ENCODE results near the gene CYP46A1. TPM values are rescaled to one million over a fixed set of nuclear protein-coding genes. Genes with fewer than 3 reads are reported as not detected.

CYP46A1 gene
- total and polyA plus RNA-seq, 2 experiments from 2014 or later: 0.47 to 1.7 TPM

GRCh38 chr14:99654235-99654985 lies 29.7 kb upstream of the CYP46A1 start:
- Histone ChIP-seq H3K4me2 (no peak overlapping the region), H3K4me1 (ENCODE audit: insufficient read depth) (no peaks in the 10 kb centered on the region), H3K79me2 (no peaks in the 10 kb centered on the region), H4K20me1 (ENCODE audit: insufficient read depth, poor library complexity, severe bottlenecking) (no peaks in the 10 kb centered on the region), H2AFZ (no peak overlapping the region), H3K9me2 (replicated peaks; ENCODE audit: insufficient read depth) (no peaks in the 10 kb centered on the region), H3K36me3 (replicated peaks; ENCODE audit: insufficient read depth, low read depth) (no peaks in the 10 kb centered on the region), H3K9me3 (ENCODE audit: low read depth) (no peaks in the 10 kb centered on the region), H3K27ac (no peak overlapping the region), H3K27me3 (peaks cover 7% of the 10 kb centered on the region), H3K4me3 (no peak overlapping the region)
- peak; percentile 60 for DNase-seq (ENCODE audit: low spot score)
- WGBS (ENCODE audit: low lambda C conversion rate, missing lambda C conversion rate): 63% methylated on average over 7 of the region's 7 CpGs
- TF ChIP-seq EZH2 (IDR thresholded peaks at IDR 0.05; ENCODE audit: borderline replicate concordance) (no peak), CTCF (IDR thresholded peaks at IDR 0.05; ENCODE audit: poor library complexity) (no peak), EZH2phosphoT487 (IDR thresholded peaks at IDR 0.05; ENCODE audit: low read depth, severe bottlenecking, unreplicated experiment) (no peak)

GRCh38 chr14:99655521-99655920 lies 28.6 kb upstream of the CYP46A1 start:
- Histone ChIP-seq H3K4me1 (ENCODE audit: insufficient read depth) (peaks cover 4% of the 10 kb centered on the region), H3K36me3 (replicated peaks; ENCODE audit: insufficient read depth, low read depth) (no peaks in the 10 kb centered on the region), H3K27ac (no peak overlapping the region), H3K4me3 (no peak overlapping the region), H3K27me3 (peaks cover 11% of the 10 kb centered on the region), H3K79me2 (no peaks in the 10 kb centered on the region), H3K4me2 (no peak overlapping the region), H4K20me1 (ENCODE audit: insufficient read depth, poor library complexity, severe bottlenecking) (no peaks in the 10 kb centered on the region), H3K9me2 (replicated peaks; ENCODE audit: insufficient read depth) (no peaks in the 10 kb centered on the region), H2AFZ (no peak overlapping the region), H3K9me3 (ENCODE audit: low read depth) (no peaks in the 10 kb centered on the region)
- no peak for DNase-seq (ENCODE audit: low spot score)
- TF ChIP-seq EZH2phosphoT487 (IDR thresholded peaks at IDR 0.05; ENCODE audit: low read depth, severe bottlenecking, unreplicated experiment) (no peak), EZH2 (IDR thresholded peaks at IDR 0.05; ENCODE audit: borderline replicate concordance) (no peak), CTCF (IDR thresholded peaks at IDR 0.05; ENCODE audit: poor library complexity) (no peak)
- 93% methylated on average over 4 of the region's 4 CpGs for WGBS (ENCODE audit: low lambda C conversion rate, missing lambda C conversion rate)

GRCh38 chr14:99656171-99656570 lies 27.9 kb upstream of the CYP46A1 start:
- Histone ChIP-seq H3K4me3 (no peak overlapping the region), H3K9me2 (replicated peaks; ENCODE audit: insufficient read depth) (no peaks in the 10 kb centered on the region), H3K36me3 (replicated peaks; ENCODE audit: insufficient read depth, low read depth) (no peaks in the 10 kb centered on the region), H3K27me3 (peaks cover 11% of the 10 kb centered on the region), H3K4me2 (no peak overlapping the region), H3K79me2 (no peaks in the 10 kb centered on the region), H3K27ac (no peak overlapping the region), H2AFZ (no peak overlapping the region), H3K4me1 (ENCODE audit: insufficient read depth) (peaks cover 6% of the 10 kb centered on the region), H3K9me3 (ENCODE audit: low read depth) (no peaks in the 10 kb centered on the region), H4K20me1 (ENCODE audit: insufficient read depth, poor library complexity, severe bottlenecking) (no peaks in the 10 kb centered on the region)
- TF ChIP-seq CTCF (IDR thresholded peaks at IDR 0.05; ENCODE audit: poor library complexity) (no peak), EZH2 (IDR thresholded peaks at IDR 0.05; ENCODE audit: borderline replicate concordance) (no peak), EZH2phosphoT487 (IDR thresholded peaks at IDR 0.05; ENCODE audit: low read depth, severe bottlenecking, unreplicated experiment) (no peak)
- no peak for DNase-seq (ENCODE audit: low spot score)
- WGBS (ENCODE audit: low lambda C conversion rate, missing lambda C conversion rate): 93% methylated on average over 5 of the region's 5 CpGs

All from hepatocyte (in vitro differentiated cells).